Naive B cell (primary cell): ENCODE measurements around the gene FAM131B. TPM values are rescaled to one million over a fixed set of nuclear protein-coding genes. Genes with fewer than 3 reads are reported as not detected.
A peak's percentile ranks its signal among the peaks of the same experiment; 100 is the strongest.

Experiments
- ATAC-seq, 2 donors: fragments of 150-1000 bp; cut with Tn5 transposase; 2 replicates each; pipeline ENCODE4 v1.10.0; 2021; ENCODE audit warnings: low read depth in 2 of 2, mild to moderate bottlenecking in 2 of 2, moderate library complexity in 2 of 2
- DNase-seq: peaks from one replicate; pipeline ENCODE4 v3.0.0; 2022
- H3K27ac Mint-ChIP-seq, 6 donors: one replicate each; pipeline ENCODE4 v1.8.0; 2020 to 2022; ENCODE audit warnings: mild to moderate bottlenecking in 6 of 6, mixed read lengths in 6 of 6, moderate library complexity in 5 of 6, inconsistent platforms in 2 of 6
- H3K27me3 Mint-ChIP-seq, 3 donors: one replicate each; pipeline ENCODE4 v1.8.0; 2021 to 2022; ENCODE audit warnings: mixed read lengths in 3 of 3, mild to moderate bottlenecking in 1 of 3
- H3K36me3 Mint-ChIP-seq, 2 donors: one replicate each; pipeline ENCODE4 v1.8.0; 2020 to 2022; ENCODE audit warnings: mixed read lengths in 2 of 2, inconsistent platforms in 1 of 2, mild to moderate bottlenecking in 1 of 2
- H3K4me1 Mint-ChIP-seq, 3 donors: one replicate each; pipeline ENCODE4 v1.8.0; 2020 to 2022; ENCODE audit warnings: mixed read lengths in 3 of 3, inconsistent platforms in 1 of 3, mild to moderate bottlenecking in 1 of 3, moderate library complexity in 1 of 3
- H3K4me3 Mint-ChIP-seq, 8 donors: one replicate each; pipeline ENCODE4 v1.8.0; 2020 to 2022; ENCODE audit warnings: mild to moderate bottlenecking in 8 of 8, mixed read lengths in 8 of 8, moderate library complexity in 8 of 8, inconsistent platforms in 2 of 8
- H3K9me3 Mint-ChIP-seq, 7 donors: one replicate each; pipeline ENCODE4 v1.8.0; 2020 to 2022; ENCODE audit warnings: mixed read lengths in 7 of 7, mild to moderate bottlenecking in 5 of 7, inconsistent platforms in 2 of 7, moderate library complexity in 1 of 7
- polyA plus RNA-seq, 6 donors: library from polyadenylated mRNA; unstranded; fragments of 300-500 nt; fragmentation: Illumina TruSeq; gene quantifications; one replicate each; pipeline ENCODE4 v1.2.3, GENCODE V29; 2021; ENCODE audit warnings: low read depth in 6 of 6

Gene FAM131B
- polyA plus RNA-seq, 6 donors from 2014 or later: not detected

- no peak for ATAC-seq
- Mint-ChIP-seq H3K36me3 (peaks cover 0 to 7% of the 10 kb centered on the region in 2 donors), H3K9me3 (peaks cover 0 to 4% (median 0%) of the 10 kb centered on the region in 7 donors), H3K27me3 (peaks cover 21 to 69% (median 61%) of the 10 kb centered on the region in 3 donors), H3K4me1 (peaks cover 0 to 14% (median 3%) of the 10 kb centered on the region in 3 donors), H3K27ac (no peak overlapping the region), H3K4me3 (no peak overlapping the region)
- DNase-seq: no peak
Observed at GRCh38 chr7:143355450-143356385, 6.8 kb downstream of the FAM131B start.

DNA sequence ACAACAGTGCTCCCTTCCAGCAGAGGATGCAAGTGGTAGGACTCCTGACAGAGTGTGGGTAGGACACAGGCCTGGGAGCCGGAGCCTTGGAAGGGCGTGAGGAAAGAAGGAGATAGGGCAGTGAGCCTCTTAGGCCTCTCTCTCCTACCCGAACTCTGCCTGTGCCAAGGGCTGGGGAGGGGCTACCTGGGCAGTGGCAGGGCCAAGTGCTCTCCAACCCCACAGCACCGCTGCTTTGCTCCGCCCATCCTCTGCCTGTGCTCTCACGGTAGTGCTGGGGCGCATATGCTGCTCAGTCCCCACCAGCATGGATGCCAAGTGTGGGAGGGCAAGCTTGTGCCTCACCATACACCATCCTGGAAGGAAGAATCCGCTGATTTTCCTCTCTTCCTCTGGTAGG lies 7.5 kb downstream of the FAM131B start:
- Mint-ChIP-seq H3K4me3 (no peak overlapping the region), H3K27ac (no peak overlapping the region), H3K36me3 (no peaks in the 10 kb centered on the region)

GRCh38 chr7:143354376-143354775 lies 8.1 kb downstream of the FAM131B start:
- ATAC-seq (no peak), DNase-seq (no peak)
- Mint-ChIP-seq H3K9me3 (peaks cover 0 to 4% (median 0%) of the 10 kb centered on the region in 7 donors), H3K4me1 (peaks cover 0 to 10% (median 0%) of the 10 kb centered on the region in 3 donors), H3K27me3 (peaks cover 13 to 65% (median 54%) of the 10 kb centered on the region in 3 donors), H3K36me3 (no peaks in the 10 kb centered on the region), H3K27ac (no peak overlapping the region), H3K4me3 (no peak overlapping the region)

More for the DNA sequence above, 7.5 kb downstream of the FAM131B start:
- DNase-seq (no peak), ATAC-seq (no peak)
- peaks cover 0 to 4% (median 0%) of the 10 kb centered on the region in 7 donors for H3K9me3 Mint-ChIP-seq
- H3K4me1 Mint-ChIP-seq: peaks cover 0 to 10% (median 0%) of the 10 kb centered on the region in 3 donors
- H3K27me3 Mint-ChIP-seq: peaks cover 14 to 65% (median 55%) of the 10 kb centered on the region in 3 donors

- no peak for ATAC-seq
- Mint-ChIP-seq H3K36me3 (no peaks in the 10 kb centered on the region), H3K9me3 (peaks cover 0 to 4% (median 0%) of the 10 kb centered on the region in 7 donors), H3K27ac (no peak overlapping the region), H3K4me1 (peaks cover 0 to 10% (median 0%) of the 10 kb centered on the region in 3 donors), H3K4me3 (no peak overlapping the region), H3K27me3 (peaks cover 12 to 72% (median 55%) of the 10 kb centered on the region in 3 donors)
- DNase-seq: no peak
Observed at GRCh38 chr7:143352531-143353002, 9.9 kb downstream of the FAM131B start.

- Mint-ChIP-seq H3K27me3 (peaks cover 6 to 81% (median 63%) of the 10 kb centered on the region in 3 donors), H3K4me3 (no peak overlapping the region), H3K36me3 (no peaks in the 10 kb centered on the region), H3K9me3 (peaks cover 0 to 4% (median 0%) of the 10 kb centered on the region in 7 donors), H3K4me1 (peaks cover 0 to 10% (median 0%) of the 10 kb centered on the region in 3 donors), H3K27ac (peak overlapping the region in 1 of 6 donors; percentile 66)
- DNase-seq (no peak), ATAC-seq (no peak)
Observed at GRCh38 chr7:143351574-143351973, 10.9 kb downstream of the FAM131B start.

- peaks cover 6 to 86% (median 68%) of the 10 kb centered on the region in 3 donors for H3K27me3 Mint-ChIP-seq
- no peak overlapping the region for H3K27ac Mint-ChIP-seq
- H3K4me3 Mint-ChIP-seq: no peak overlapping the region
- ATAC-seq (no peak), DNase-seq (no peak)
- peaks cover 0 to 10% (median 0%) of the 10 kb centered on the region in 3 donors for H3K4me1 Mint-ChIP-seq
- peaks cover 0 to 4% (median 0%) of the 10 kb centered on the region in 7 donors for H3K9me3 Mint-ChIP-seq
- no peaks in the 10 kb centered on the region for H3K36me3 Mint-ChIP-seq
Observed at GRCh38 chr7:143351060-143351459, 11.5 kb downstream of the FAM131B start.

DNA sequence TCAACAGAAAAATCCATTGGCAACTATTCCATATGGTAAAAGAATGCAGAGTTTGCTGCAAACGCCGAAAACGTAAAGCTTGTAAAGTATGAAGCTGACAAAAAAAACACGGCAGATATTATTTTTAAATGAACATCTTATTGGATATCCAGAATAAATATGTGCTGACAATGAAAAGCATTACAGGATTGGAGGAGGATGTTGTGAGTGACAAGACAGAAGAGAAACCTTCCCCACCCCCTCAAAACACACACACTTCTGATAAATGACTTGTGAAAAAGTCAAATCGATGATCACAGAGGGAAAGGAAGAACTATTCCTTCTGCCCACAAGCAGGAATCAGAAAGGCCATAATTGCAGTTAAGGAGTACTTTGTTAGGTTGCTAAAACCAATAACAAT lies 14.6 kb downstream of the FAM131B start:
- Mint-ChIP-seq H3K27me3 (peaks cover 12 to 78% (median 66%) of the 10 kb centered on the region in 3 donors), H3K9me3 (no peaks in the 10 kb centered on the region), H3K27ac (peak overlapping the region in 1 of 6 donors; percentile 19), H3K36me3 (no peaks in the 10 kb centered on the region), H3K4me3 (no peak overlapping the region), H3K4me1 (peaks cover 6 to 11% (median 9%) of the 10 kb centered on the region in 3 donors)
- no peak for DNase-seq
- ATAC-seq: no peak

DNA sequence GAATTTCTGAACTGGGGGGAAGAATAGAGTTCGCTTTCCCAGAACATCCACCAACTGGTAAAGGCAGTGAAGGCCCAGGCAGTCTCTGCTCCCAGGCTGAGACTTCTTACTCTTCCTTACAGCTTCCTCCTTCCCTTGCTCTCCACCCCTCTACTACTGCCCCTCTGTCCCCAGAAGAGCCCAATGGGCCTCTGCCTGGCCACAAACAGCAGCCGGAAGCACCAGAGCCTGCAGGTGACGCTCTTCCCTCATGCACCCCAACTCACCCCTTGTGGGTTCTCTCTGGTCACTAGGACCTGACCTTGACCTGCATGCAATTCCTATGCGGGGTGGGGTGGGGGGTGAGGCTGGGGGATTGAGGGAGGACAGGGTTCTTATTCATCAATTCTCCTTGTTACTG lies 16.5 kb downstream of the FAM131B start:
- H3K4me1 Mint-ChIP-seq: peaks cover 6 to 11% (median 9%) of the 10 kb centered on the region in 3 donors
- H3K4me3 Mint-ChIP-seq: peak overlapping the region in 2 of 8 donors; percentile 49 to 71
- ATAC-seq (no peak), DNase-seq (no peak)
- H3K27me3 Mint-ChIP-seq: peaks cover 19 to 59% (median 56%) of the 10 kb centered on the region in 3 donors
- H3K9me3 Mint-ChIP-seq: no peaks in the 10 kb centered on the region
- no peak overlapping the region for H3K27ac Mint-ChIP-seq
- H3K36me3 Mint-ChIP-seq: no peaks in the 10 kb centered on the region

DNA sequence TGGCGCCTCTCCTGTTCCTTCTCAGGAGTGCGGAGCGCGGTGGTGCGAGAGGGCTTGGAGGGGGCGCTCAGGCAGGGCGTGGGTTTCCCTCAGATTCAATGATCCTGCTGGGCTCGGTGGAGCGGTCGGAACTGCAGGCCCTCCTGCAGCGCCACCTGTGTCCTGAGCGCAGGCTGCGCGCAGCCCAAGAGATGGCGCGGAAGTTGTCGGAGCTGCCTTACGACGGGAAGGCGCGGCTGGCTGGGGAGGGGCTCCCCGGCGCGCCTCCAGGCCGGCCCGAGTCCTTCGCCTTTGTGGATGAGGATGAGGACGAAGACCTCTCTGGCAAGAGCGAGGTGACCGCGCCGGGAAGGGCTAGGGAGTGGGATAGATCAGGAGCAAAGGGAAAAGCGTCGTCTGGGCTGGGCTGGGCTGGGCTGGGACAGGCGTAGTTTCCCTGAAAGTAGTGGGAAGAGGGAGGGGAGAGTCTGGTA lies 17.0 kb downstream of the FAM131B start:
- Mint-ChIP-seq H3K4me1 (peaks cover 6 to 11% (median 9%) of the 10 kb centered on the region in 3 donors), H3K9me3 (no peaks in the 10 kb centered on the region), H3K4me3 (peak overlapping the region in 6 of 8 donors; percentile 49 to 84 (median 59)), H3K27ac (peak overlapping the region in 1 of 6 donors; percentile 70), H3K36me3 (no peaks in the 10 kb centered on the region), H3K27me3 (peaks cover 19 to 58% (median 58%) of the 10 kb centered on the region in 3 donors)
- DNase-seq (peak; percentile 9), ATAC-seq (peak; percentile 89 to 90)

GRCh38 chr7:143343596-143343995 lies 18.9 kb downstream of the FAM131B start:
- no peaks in the 10 kb centered on the region for H3K9me3 Mint-ChIP-seq
- DNase-seq (no peak), ATAC-seq (no peak)
- peak overlapping the region in 1 of 6 donors; percentile 7 for H3K27ac Mint-ChIP-seq
- no peak overlapping the region for H3K4me3 Mint-ChIP-seq
- peaks cover 30 to 63% (median 57%) of the 10 kb centered on the region in 3 donors for H3K27me3 Mint-ChIP-seq
- peaks cover 6 to 11% (median 9%) of the 10 kb centered on the region in 3 donors for H3K4me1 Mint-ChIP-seq
- H3K36me3 Mint-ChIP-seq: no peaks in the 10 kb centered on the region

DNA sequence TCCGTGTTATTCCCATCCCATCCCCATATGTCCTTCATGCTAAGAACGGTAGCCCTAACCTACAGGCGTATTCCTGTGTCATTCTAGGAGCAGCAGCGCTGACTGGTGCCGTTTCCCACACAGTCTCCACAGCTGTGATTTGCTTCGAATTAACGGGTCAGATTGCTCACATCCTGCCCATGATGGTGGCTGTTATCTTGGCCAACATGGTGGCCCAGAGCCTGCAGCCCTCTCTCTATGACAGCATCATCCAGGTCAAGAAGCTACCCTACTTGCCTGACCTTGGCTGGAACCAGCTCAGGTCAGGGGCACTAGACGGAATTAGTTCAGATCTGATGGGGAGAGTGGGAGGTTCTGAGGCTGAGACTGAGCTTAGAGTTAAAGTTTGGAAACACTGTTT lies 20.7 kb downstream of the FAM131B start:
- H3K9me3 Mint-ChIP-seq: no peaks in the 10 kb centered on the region

DNA sequence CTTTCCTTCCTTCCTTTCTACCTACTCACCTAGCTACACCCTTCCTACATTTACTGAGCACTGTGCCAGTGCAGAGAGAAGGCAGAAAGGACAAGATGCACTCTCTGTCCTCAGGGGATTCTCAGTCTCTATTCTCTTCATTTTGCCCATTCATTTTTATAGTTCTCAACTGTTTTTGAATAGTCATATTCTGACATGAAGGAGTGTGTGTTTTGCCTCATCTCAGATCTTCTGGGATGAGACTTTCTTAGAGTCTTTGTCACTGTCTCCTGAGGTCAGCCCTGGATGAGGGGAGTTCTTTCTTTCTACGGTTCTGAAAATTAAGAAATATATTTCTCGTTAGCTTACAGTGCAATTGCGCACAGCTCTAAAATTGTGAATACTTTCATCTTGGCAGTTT lies 25.3 kb downstream of the FAM131B start:
- Mint-ChIP-seq H3K9me3 (no peaks in the 10 kb centered on the region), H3K4me3 (no peak overlapping the region), H3K4me1 (no peaks in the 10 kb centered on the region), H3K27me3 (peaks cover 29 to 37% (median 33%) of the 10 kb centered on the region in 3 donors), H3K27ac (peak overlapping the region in 2 of 6 donors; percentile 21 to 63), H3K36me3 (no peaks in the 10 kb centered on the region)
- DNase-seq (no peak), ATAC-seq (no peak)

More for the DNA sequence above, 20.7 kb downstream of the FAM131B start:
- Mint-ChIP-seq H3K36me3 (no peaks in the 10 kb centered on the region), H3K27me3 (peaks cover 36 to 59% (median 51%) of the 10 kb centered on the region in 3 donors), H3K27ac (no peak overlapping the region), H3K4me1 (peaks cover 6 to 11% (median 9%) of the 10 kb centered on the region in 3 donors), H3K4me3 (no peak overlapping the region)
- DNase-seq: no peak
- ATAC-seq: no peak

DNA sequence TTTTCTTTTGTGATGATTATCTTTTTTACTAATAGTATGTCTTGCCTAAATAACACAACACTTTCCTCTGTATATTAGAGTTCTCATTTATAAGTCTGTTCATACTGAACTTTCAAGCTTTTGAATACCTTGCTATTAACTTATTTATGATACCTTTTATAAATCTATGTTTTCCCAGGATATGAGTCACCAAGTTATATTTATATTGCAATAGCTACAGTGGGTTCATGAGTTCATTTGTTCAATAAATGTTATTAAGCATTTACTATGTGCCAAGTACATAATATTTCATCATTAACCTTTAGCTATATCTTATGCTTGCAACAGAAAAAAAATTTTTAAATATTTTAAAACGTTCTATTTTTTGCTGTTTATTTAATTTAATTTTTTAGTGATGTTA lies 28.3 kb downstream of the FAM131B start:
- no peak overlapping the region for H3K4me3 Mint-ChIP-seq
- H3K4me1 Mint-ChIP-seq: no peaks in the 10 kb centered on the region
- no peaks in the 10 kb centered on the region for H3K36me3 Mint-ChIP-seq
- H3K9me3 Mint-ChIP-seq: no peaks in the 10 kb centered on the region
- no peak overlapping the region for H3K27ac Mint-ChIP-seq
- no peak for DNase-seq
- ATAC-seq: no peak
- peaks cover 16 to 24% (median 21%) of the 10 kb centered on the region in 3 donors for H3K27me3 Mint-ChIP-seq
